ENCODE measurements around the gene FGF4.

- TF ChIP-seq, protein P1, sequence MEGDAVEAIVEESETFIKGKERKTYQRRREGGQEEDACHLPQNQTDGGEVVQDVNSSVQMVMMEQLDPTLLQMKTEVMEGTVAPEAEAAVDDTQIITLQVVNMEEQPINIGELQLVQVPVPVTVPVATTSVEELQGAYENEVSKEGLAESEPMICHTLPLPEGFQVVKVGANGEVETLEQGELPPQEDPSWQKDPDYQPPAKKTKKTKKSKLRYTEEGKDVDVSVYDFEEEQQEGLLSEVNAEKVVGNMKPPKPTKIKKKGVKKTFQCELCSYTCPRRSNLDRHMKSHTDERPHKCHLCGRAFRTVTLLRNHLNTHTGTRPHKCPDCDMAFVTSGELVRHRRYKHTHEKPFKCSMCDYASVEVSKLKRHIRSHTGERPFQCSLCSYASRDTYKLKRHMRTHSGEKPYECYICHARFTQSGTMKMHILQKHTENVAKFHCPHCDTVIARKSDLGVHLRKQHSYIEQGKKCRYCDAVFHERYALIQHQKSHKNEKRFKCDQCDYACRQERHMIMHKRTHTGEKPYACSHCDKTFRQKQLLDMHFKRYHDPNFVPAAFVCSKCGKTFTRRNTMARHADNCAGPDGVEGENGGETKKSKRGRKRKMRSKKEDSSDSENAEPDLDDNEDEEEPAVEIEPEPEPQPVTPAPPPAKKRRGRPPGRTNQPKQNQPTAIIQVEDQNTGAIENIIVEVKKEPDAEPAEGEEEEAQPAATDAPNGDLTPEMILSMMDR (IDR thresholded peaks at IDR 0.05): no peak
- no peak for TF ChIP-seq POLR2A (IDR thresholded peaks at IDR 0.05)
Measured at GRCh38 chr11:69726019-69726418, 49.1 kb downstream of the FGF4 start.
